GM12878 (cell line): ENCODE data around the gene AMT. TPM values are rescaled to one million over a fixed set of nuclear protein-coding genes. Genes with fewer than 3 reads are reported as not detected.
A peak's percentile ranks its signal among the peaks of the same experiment; 100 is the strongest.

Source experiments
- ATAC-seq: fragments of 200-7000 bp; cut with Tn5 transposase; 3 replicates; pipeline ENCODE4 v1.9.1; 2020; ENCODE audit warnings: mild to moderate bottlenecking, moderate library complexity
- Bru-seq: library from RNA; stranded (reverse); fragments of 400-500 nt; gene quantifications from one replicate; lab custom pipeline; 2021; lab: Mats Ljungman, UMichigan
- BruChase-seq, 2 experiments: library from RNA; stranded (reverse); fragments of 400-500 nt; gene quantifications; one replicate each; lab custom pipeline; 2021; lab: Mats Ljungman, UMichigan
- BruUV-seq: library from RNA; stranded (reverse); fragments of 400-500 nt; replicated peaks from 2 replicates; lab custom pipeline; 2021; lab: Mats Ljungman, UMichigan
- CTCF ChIA-PET: fragments of 300-600 bp; sonication (Branson Sonifier 250); formaldehyde crosslinking; extraction: SDS; loops from one replicate; lab custom pipeline; 2021; ENCODE audit warnings: inconsistent platforms; lab: Yijun Ruan, JAX
- POLR2A ChIA-PET: fragments of 350-600 bp; formaldehyde crosslinking; extraction: SDS; loops from one replicate; lab custom pipeline; 2021; ENCODE audit warnings: inconsistent platforms; lab: Charles Lee
- RAD21 ChIA-PET: fragments of 300-600 bp; sonication (Branson Sonifier 250); formaldehyde crosslinking; loops from one replicate; lab custom pipeline; 2023; ENCODE audit warnings: antibody characterized with exemption; ENCODE audit not compliant: unreplicated experiment; lab: Charles Lee
- SMC1A ChIA-PET: fragments of 300-600 bp; sonication (Branson Sonifier 250); formaldehyde crosslinking; loops from one replicate; lab custom pipeline; 2023; ENCODE audit not compliant: unreplicated experiment, uncharacterized antibody; lab: Charles Lee
- DNase-seq: peaks from one replicate; pipeline ENCODE4 v3.0.0-alpha.2; 2011; ENCODE audit warnings: low read depth, low spot score
- FAIRE-seq: peaks from 3 replicates; lab custom pipeline; 2011; peaks lifted over from hg19 to GRCh38; lab: Jason Lieb, UNC
- H2AFZ ChIP-seq: 2 replicates; pipeline ENCODE4 v1.6.0; 2011; ENCODE audit warnings: low read depth, low read length, control low read depth; ENCODE audit not compliant: control insufficient read depth
- H3K27ac ChIP-seq: 2 replicates; pipeline ENCODE4 v1.5.1; 2011; ENCODE audit warnings: control low read depth; ENCODE audit not compliant: control insufficient read depth, insufficient read depth
- H3K27me3 ChIP-seq, 2 experiments: replicated peaks in 1 of 2; 2 replicates each; pipeline versions ENCODE4 v1.6.0 to v1.6.1; 2011; ENCODE audit warnings: low read length in 1 of 2; ENCODE audit not compliant: control insufficient read depth in 2 of 2, insufficient read depth in 2 of 2
- H3K36me3 ChIP-seq, 2 experiments: 2 replicates each; pipeline ENCODE4 v1.5.1; 2011; ENCODE audit warnings: low read length in 1 of 2; ENCODE audit not compliant: control insufficient read depth in 2 of 2, insufficient read depth in 2 of 2
- H3K4me1 ChIP-seq: 2 replicates; pipeline ENCODE4 v1.6.1; 2011; ENCODE audit warnings: mild to moderate bottlenecking, low read length, moderate library complexity, mixed read lengths; ENCODE audit not compliant: control insufficient read depth, insufficient read depth
- H3K4me2 ChIP-seq: 2 replicates; pipeline ENCODE4 v1.6.0; 2011; ENCODE audit warnings: control low read depth; ENCODE audit not compliant: control insufficient read depth, insufficient read depth
- H3K4me3 ChIP-seq: fragments of 200-600 bp; sonication (generic); 2 replicates; pipeline ENCODE4 v1.5.1; 2016
- H3K79me2 ChIP-seq: 2 replicates; pipeline ENCODE4 v1.6.0; 2011; ENCODE audit warnings: low read length; ENCODE audit not compliant: control insufficient read depth, insufficient read depth
- H3K9ac ChIP-seq: 2 replicates; pipeline ENCODE4 v1.8.0; 2011; ENCODE audit warnings: low read length, control low read depth, mixed read lengths; ENCODE audit not compliant: control insufficient read depth, insufficient read depth
- H3K9me3 ChIP-seq: replicated peaks from 3 replicates; pipeline ENCODE4 v1.5.1; 2011; ENCODE audit warnings: mild to moderate bottlenecking, low read length; ENCODE audit not compliant: control insufficient read depth, insufficient read depth
- H4K20me1 ChIP-seq: 2 replicates; pipeline ENCODE4 v1.6.0; 2011; ENCODE audit not compliant: control insufficient read depth, insufficient read depth
- ASH2L ChIP-seq: fragments of 300-600, 200-600 bp; sonication (generic); IDR thresholded peaks from 2 replicates; pipeline ENCODE4 v1.6.1; 2017; ENCODE audit warnings: low read depth, mild to moderate bottlenecking, borderline replicate concordance
- BACH1 ChIP-seq: fragments of 450-650 bp; IDR thresholded peaks from 2 replicates; pipeline ENCODE4 v1.6.1; 2017; ENCODE audit warnings: mild to moderate bottlenecking, borderline replicate concordance
- DPF2 ChIP-seq: fragments of 450-650 bp; IDR thresholded peaks from 2 replicates; pipeline ENCODE4 v1.6.1; 2017; ENCODE audit warnings: mild to moderate bottlenecking
- ELK1 ChIP-seq: IDR thresholded peaks from 2 replicates; pipeline ENCODE4 v1.6.1; 2012; ENCODE audit warnings: low read depth, low read length, improper control_type of control experiment
- ETV6 ChIP-seq, 2 experiments: fragments of 450-650 bp in 1 of 2; IDR thresholded peaks in 1 of 2; conservative IDR thresholded peaks in 1 of 2; 2 replicates each; pipeline ENCODE4 v1.6.1; 2014; ENCODE audit warnings: antibody characterized with exemption in 1 of 2, borderline replicate concordance in 1 of 2, low read depth in 1 of 2, mild to moderate bottlenecking in 1 of 2, moderate library complexity in 1 of 2
- FOXM1 ChIP-seq: IDR thresholded peaks from 2 replicates; pipeline ENCODE4 v1.6.1; 2012; ENCODE audit warnings: low read depth, mild to moderate bottlenecking, inconsistent platforms, low read length, moderate library complexity
- GABPA ChIP-seq: IDR thresholded peaks from 2 replicates; pipeline ENCODE4 v1.6.1; 2014; ENCODE audit warnings: antibody characterized with exemption, low read depth, mild to moderate bottlenecking, inconsistent platforms
- MTA3 ChIP-seq: IDR thresholded peaks from 2 replicates; pipeline ENCODE4 v1.6.1; 2012; ENCODE audit warnings: low read length, inconsistent platforms, borderline replicate concordance
- NFYB ChIP-seq: IDR thresholded peaks from 2 replicates; pipeline ENCODE4 v1.6.1; 2011; ENCODE audit warnings: low read depth, mild to moderate bottlenecking, low read length, improper control_type of control experiment, moderate library complexity; ENCODE audit not compliant: insufficient read depth
- PAX8 ChIP-seq: fragments of 450-650 bp; IDR thresholded peaks from 2 replicates; pipeline ENCODE4 v1.6.1; 2017; ENCODE audit warnings: mild to moderate bottlenecking, moderate library complexity
- RB1 ChIP-seq: fragments of 450-650 bp; formaldehyde crosslinking; IDR thresholded peaks from 2 replicates; pipeline ENCODE4 v1.6.1; 2017; ENCODE audit warnings: mild to moderate bottlenecking, borderline replicate concordance
- SMC3 ChIP-seq: IDR thresholded peaks from 2 replicates; pipeline ENCODE4 v1.6.1; 2011; ENCODE audit warnings: low read length, improper control_type of control experiment, borderline replicate concordance
- SPI1 ChIP-seq: IDR thresholded peaks from 2 replicates; pipeline ENCODE4 v1.6.1; 2011; ENCODE audit warnings: low read depth, mild to moderate bottlenecking, low read length, moderate library complexity, borderline replicate concordance; ENCODE audit not compliant: insufficient read depth
- SRF ChIP-seq, 2 experiments: IDR thresholded peaks; 2 replicates each; pipeline ENCODE4 v1.6.1; 2011; ENCODE audit warnings: low read depth in 2 of 2, low read length in 2 of 2, mild to moderate bottlenecking in 1 of 2, moderate library complexity in 1 of 2
- ZNF622 ChIP-seq: fragments of 450-650 bp; IDR thresholded peaks from 2 replicates; pipeline ENCODE4 v1.6.1; 2017; ENCODE audit warnings: mild to moderate bottlenecking, inconsistent platforms
- WGBS: methylation state at CpG from one replicate; pipeline ENCODE4 v1.1.6; 2016; ENCODE audit warnings: low lambda C conversion rate; ENCODE audit not compliant: insufficient replicate concordance, insufficient coverage; ENCODE audit errors: missing lambda C conversion rate; 5-methylcytosine and 5-hydroxymethylcytosine counted together
- in situ Hi-C: fragments of 300-500 bp; cut with MboI; formaldehyde crosslinking; loops from 9 replicates; pipeline ENCODE4 v1.14.3; 2018; ENCODE audit warnings: mixed read lengths
- intact Hi-C: fragments of 100-400 bp; cut with micrococcal nuclease; formaldehyde crosslinking; loops from one replicate; pipeline ENCODE4 v1.14.2; 2022; ENCODE audit not compliant: unreplicated experiment
- long read RNA-seq, 2 experiments: library from polyadenylated mRNA; unstranded; transcript quantifications; one replicate each; pipeline ENCODE4 v2.0.0, GENCODE V29; 2019 to 2020
- polyA minus RNA-seq, 3 experiments: library from RNA; depleted of rRNA, polyadenylated mRNA; stranded (reverse); fragments of >200 nt; gene quantifications; 2 replicates each; pipeline ENCODE4 v1.2.3, GENCODE V29; 2011
- polyA plus RNA-seq, 11 experiments: library from polyadenylated mRNA; depleted of rRNA in 4 of 11; unstranded in 6 of 11; stranded (reverse) in 5 of 11; fragments of >200 nt; fragmentation: Nextera tagmentation in 4 of 11; fragmentation: Illumina TruSeq in 1 of 11; extraction: Ambion mirVana in 4 of 11; extraction: Trizol in 1 of 11; gene quantifications; 1 replicate in 1 of 11; 2 replicates in 10 of 11; pipeline versions ENCODE4 v1.2.1 to v1.2.3, GENCODE V29; 2011 to 2016; ENCODE audit warnings: inconsistent platforms in 2 of 11, missing spikeins in 2 of 11, low read depth in 1 of 11
- total RNA-seq, 4 experiments: library from RNA; depleted of rRNA in 3 of 4; stranded (reverse); fragments of >200 nt in 3 of 4; fragmentation: Illumina TruSeq in 1 of 4; extraction: Trizol in 1 of 4; gene quantifications; 2 replicates each; pipeline versions ENCODE4 v1.2.1 to v1.2.3, GENCODE V29; 2013 to 2021

AMT gene
- total RNA-seq (2013; cell fraction: nucleolus; rRNA removed) = 4.6 and 5.3 TPM in 2 replicates
- total RNA-seq (2014; rRNA removed) (0.45 and 0.54 TPM in 2 replicates), total RNA-seq (2014; rRNA removed; fragmentation: Illumina TruSeq; extraction: Trizol) (0.41 and 0.76 TPM in 2 replicates), total RNA-seq (2021) (2.4 and 3.8 TPM in 2 replicates), polyA plus RNA-seq (2011; rRNA removed) (4.5 and 7.2 TPM in 2 replicates), polyA plus RNA-seq (2014; fragmentation: Illumina TruSeq; extraction: Trizol) (3.3 and 4.6 TPM in 2 replicates), polyA plus RNA-seq (2014; fragmentation: Nextera tagmentation; extraction: Ambion mirVana) (1 to 10 TPM; 1.0 to 4.6 TPM), polyA plus RNA-seq (2014; rRNA removed) (2.4 and 3.6 TPM in 2 replicates), polyA plus RNA-seq (2016; fragmentation: Nextera tagmentation; extraction: Ambion mirVana) (1 to 10 TPM; 1.6 to 2.8 TPM), polyA minus RNA-seq (2011; rRNA and poly(A)+ RNA removed) (2.2 and 2.6 TPM in 2 replicates), Bru-seq, nascent RNA (percentile 53 among the genes with signal in this experiment), BruChase-seq, experiment 1, labeled RNA remaining after a 6-hour chase (percentile 67 among the genes with signal in this experiment), BruChase-seq, experiment 2, labeled RNA remaining after a 2-hour chase (percentile 56 among the genes with signal in this experiment)
- 8.1 TPM for polyA plus RNA-seq (2011; ENCODE audit: low read depth)
- 3.0 and 4.0 TPM in 2 replicates for polyA plus RNA-seq (2011; cell fraction: cytosol; rRNA removed)
- 75.3 and 115 TPM in 2 replicates for polyA plus RNA-seq (2011; cell fraction: nucleus; rRNA removed)
- polyA plus RNA-seq (2012) = 8.2 and 8.3 TPM in 2 replicates
- not detected in 2 replicates for polyA minus RNA-seq (2011; cell fraction: cytosol; rRNA and poly(A)+ RNA removed)
- polyA minus RNA-seq (2011; cell fraction: nucleus; rRNA and poly(A)+ RNA removed) = 4.2 and 5.4 TPM in 2 replicates
- long read RNA-seq, experiment 1 = 0 reads
- long read RNA-seq, experiment 2, partial matches to known transcripts = 0 of 1 reads
- long read RNA-seq, experiment 2, other reads (novel, unspliced or antisense) = 0 of 1 reads

GRCh38 chr3:49422379-49423248 is at the start of gene AMT:
Gene AMT (minus strand): TSS chr3:49422473. CDS start chr3:49422450, 23 bp downstream.
- Histone ChIP-seq H3K9ac (peak within 1 kb of the TSS; percentile 12; the same call in 1 of the 2 replicates), H3K4me1 (peaks cover 12% of the 10 kb centered on the region), H3K36me3 (peaks cover 0 to under 1% of the 10 kb centered on the region in 2 experiments; a peak in 2 of 4 replicates), H3K27ac (peak within 1 kb of the TSS; percentile 31), H3K27me3 (no peaks in the 10 kb centered on the region), H2AFZ (no peak within 1 kb of the TSS), H3K79me2 (no peaks in the 10 kb centered on the region), H4K20me1 (no peaks in the 10 kb centered on the region), H3K9me3 (no peaks in the 10 kb centered on the region), H3K4me2 (peak within 1 kb of the TSS; percentile 54), H3K4me3 (no peak within 1 kb of the TSS; the same call in 1 of the 2 replicates)
- intact Hi-C loops = no loop called here
- ChIA-PET RAD21 (no interaction called here), POLR2A (interaction anchor here (0.5 kb wide), 1 partner anchor 79 kb away, joined by 4 read pairs; no protein-coding TSS in a partner anchor), CTCF (interaction anchor here (0.8 to 0.9 kb wide), 2 partner anchors 10 to 82 kb away, joined by 3 read pairs; no protein-coding TSS in a partner anchor), SMC1A (no interaction called here)
- FAIRE-seq = no peak
- in situ Hi-C loops = no loop called here
- no peak for DNase-seq
- 79% methylated on average over 23 of the region's 25 CpGs for WGBS
- no peak for ATAC-seq
- TF ChIP-seq ETV6 (conservative IDR thresholded peaks at IDR 0.05 in 1 of 2, IDR thresholded peaks at IDR 0.05 in 1 of 2; ENCODE audit: borderline replicate concordance in 1 of 2, low read depth in 1 of 2) (no peak), SPI1 (no peak), SRF (IDR thresholded peaks at IDR 0.05; ENCODE audit: low read depth in 2 of 2, low read length in 2 of 2) (no peak), BACH1 (no peak), MTA3 (no peak), FOXM1 (no peak), DPF2 (no peak), NFYB (no peak), ELK1 (no peak), RB1 (no peak), PAX8 (no peak), GABPA (no peak), SMC3 (no peak), ZNF622 (no peak), ASH2L (no peak)
- no TSS peak for BruUV-seq
